Right renal pelvis (tissue), 4 donors: ENCODE results near the gene CABLES2. TPM values are rescaled to one million over a fixed set of nuclear protein-coding genes. Genes with fewer than 3 reads are reported as not detected.
A peak's percentile ranks its signal among the peaks of the same experiment; 100 is the strongest.
"Not testable (repeated sequence)": the region's sequence is repeated elsewhere in the genome, so short reads cannot be mapped to it uniquely, and the experiment has no call there.

ENCODE experiments used
- DNase-seq, 4 donors: peaks; one replicate each; pipeline ENCODE4 v3.0.0-alpha.2; 2013; ENCODE audit warnings: low read depth in 4 of 4, low spot score in 3 of 4, missing footprints in 1 of 4
- polyA plus RNA-seq, 4 donors: library from polyadenylated mRNA; unstranded; fragments of 120-200 nt; gene quantifications; one replicate each; pipeline ENCODE4 v1.2.1, GENCODE V29; 2013; ENCODE audit not compliant: insufficient read length in 4 of 4

The CABLES2 gene
- polyA plus RNA-seq, 4 donors, result 9.4 to 11.8 (median 10.4) TPM

- no peak for DNase-seq
Observed at GRCh38 chr20:62374331-62375152, 32.5 kb downstream of the CABLES2 start.

GRCh38 chr20:62373631-62374179 lies 33.4 kb downstream of the CABLES2 start:
- DNase-seq, result not testable (repeated sequence)

GRCh38 chr20:62372042-62372993 lies 34.8 kb downstream of the CABLES2 start:
- DNase-seq, result no peak

- DNase-seq, result no peak
Observed at GRCh38 chr20:62371588-62372041, 35.5 kb downstream of the CABLES2 start.

- DNase-seq, result no peak
Observed at GRCh38 chr20:62370807-62371587, 36.1 kb downstream of the CABLES2 start.

GRCh38 chr20:62370115-62370806 lies 36.8 kb downstream of the CABLES2 start:
- no peak for DNase-seq

- no peak for DNase-seq
Observed at GRCh38 chr20:62369815-62370114, 37.3 kb downstream of the CABLES2 start.

- no peak for DNase-seq
Observed at GRCh38 chr20:62368976-62369814, 37.9 kb downstream of the CABLES2 start.

GRCh38 chr20:62368392-62368975 lies 38.6 kb downstream of the CABLES2 start:
- peak in 1 of 4 donors; percentile 63 for DNase-seq

- DNase-seq, result no peak
Observed at GRCh38 chr20:62367633-62368391, 39.3 kb downstream of the CABLES2 start.

- DNase-seq, result no peak
Observed at GRCh38 chr20:62367136-62367632, 39.9 kb downstream of the CABLES2 start, which contains the start of gene LAMA5. TSS of gene LAMA5 (minus strand) at chr20:62367312. CDS start at chr20:62367245, 67 bp downstream.

GRCh38 chr20:62366370-62367135 lies 40.5 kb downstream of the CABLES2 start:
- no peak for DNase-seq

GRCh38 chr20:62365814-62366369 lies 41.2 kb downstream of the CABLES2 start:
- no peak for DNase-seq

- DNase-seq, result no peak
Observed at GRCh38 chr20:62364911-62365736, 42.0 kb downstream of the CABLES2 start.
